CD8-positive, alpha-beta memory T cell (primary cell): Measurements from ENCODE around the gene CTNNA3. TPM values are rescaled to one million over a fixed set of nuclear protein-coding genes. Genes with fewer than 3 reads are reported as not detected.

Experiments used
- CTCF ChIA-PET: fragments of 350-600 bp; sonication (Branson Sonifier 250); formaldehyde crosslinking; loops from one replicate; lab custom pipeline; 2021; ENCODE audit warnings: antibody characterized with exemption; lab: Charles Lee
- POLR2A ChIA-PET: fragments of 350-600 bp; sonication (Branson Sonifier 250); formaldehyde crosslinking; loops from one replicate; lab custom pipeline; 2021; ENCODE audit warnings: antibody characterized with exemption; lab: Charles Lee
- DNase-seq, 5 donors: peaks; one replicate each; pipeline versions ENCODE4 v3.0.0 to v3.0.0-alpha.2; 2020 to 2022; ENCODE audit warnings: mixed read lengths in 1 of 5
- H3K27ac ChIP-seq: one replicate; pipeline ENCODE4 v1.7.0; 2013; ENCODE audit warnings: low read depth, mild to moderate bottlenecking, low read length, moderate library complexity
- H3K27me3 ChIP-seq: 2 replicates; pipeline ENCODE4 v1.7.0; 2013; ENCODE audit warnings: low read length, mild to moderate bottlenecking; ENCODE audit not compliant: insufficient read depth, poor library complexity, severe bottlenecking
- H3K36me3 ChIP-seq: 2 replicates; pipeline ENCODE4 v1.7.0; 2013; ENCODE audit warnings: mild to moderate bottlenecking, low read length, moderate library complexity; ENCODE audit not compliant: insufficient read depth
- H3K4me1 ChIP-seq: 2 replicates; pipeline ENCODE4 v1.7.0; 2013; ENCODE audit warnings: mild to moderate bottlenecking, low read length, moderate library complexity; ENCODE audit not compliant: insufficient read depth
- H3K4me3 ChIP-seq: 2 replicates; pipeline ENCODE4 v1.7.0; 2013; ENCODE audit warnings: mild to moderate bottlenecking, low read length
- H3K9me3 ChIP-seq: 2 replicates; pipeline ENCODE4 v1.7.0; 2013; ENCODE audit warnings: mild to moderate bottlenecking, low read length
- H3K27ac Mint-ChIP-seq, 8 donors: one replicate each; pipeline ENCODE4 v1.8.0; 2020 to 2021; ENCODE audit warnings: mixed read lengths in 8 of 8, mild to moderate bottlenecking in 6 of 8, inconsistent platforms in 3 of 8, moderate library complexity in 3 of 8
- H3K27me3 Mint-ChIP-seq, 2 donors: one replicate each; pipeline ENCODE4 v1.8.0; 2020 to 2021; ENCODE audit warnings: mixed read lengths in 2 of 2, mild to moderate bottlenecking in 1 of 2, moderate library complexity in 1 of 2
- H3K36me3 Mint-ChIP-seq, 3 donors: one replicate each; pipeline ENCODE4 v1.8.0; 2020 to 2021; ENCODE audit warnings: mixed read lengths in 3 of 3, inconsistent platforms in 1 of 3, mild to moderate bottlenecking in 1 of 3
- H3K4me1 Mint-ChIP-seq, 3 donors: one replicate each; pipeline ENCODE4 v1.8.0; 2020 to 2021; ENCODE audit warnings: mixed read lengths in 3 of 3, inconsistent platforms in 1 of 3, mild to moderate bottlenecking in 1 of 3
- H3K4me3 Mint-ChIP-seq, 7 donors: one replicate each; pipeline ENCODE4 v1.8.0; 2020 to 2021; ENCODE audit warnings: mixed read lengths in 7 of 7, mild to moderate bottlenecking in 6 of 7, moderate library complexity in 4 of 7, inconsistent platforms in 2 of 7
- H3K9me3 Mint-ChIP-seq, 5 donors: one replicate each; pipeline ENCODE4 v1.8.0; 2020 to 2022; ENCODE audit warnings: mixed read lengths in 5 of 5, mild to moderate bottlenecking in 3 of 5, moderate library complexity in 2 of 5, inconsistent platforms in 1 of 5
- polyA plus RNA-seq: library from polyadenylated mRNA; unstranded; fragments of 300-500 nt; fragmentation: Illumina TruSeq; gene quantifications from one replicate; pipeline ENCODE4 v1.2.3, GENCODE V29; 2021
- total RNA-seq, 2 experiments: library from RNA; stranded (reverse); gene quantifications; one replicate each; pipeline ENCODE4 v1.2.3, GENCODE V29; 2021

Gene CTNNA3
- total and polyA plus RNA-seq, 3 experiments from 2014 or later = 0.92 TPM; not detected in 2

- H3K27me3 ChIP-seq = no peaks in the 10 kb centered on the region
- no peak overlapping the region for H3K4me3 ChIP-seq
- POLR2A ChIA-PET = no interaction called here
- Mint-ChIP-seq H3K4me3 (no peak overlapping the region), H3K27me3 (no peaks in the 10 kb centered on the region), H3K4me1 (no peaks in the 10 kb centered on the region), H3K36me3 (no peaks in the 10 kb centered on the region), H3K9me3 (peaks cover 1 to 28% (median 19%) of the 10 kb centered on the region in 5 donors), H3K27ac (no peak overlapping the region)
- H3K9me3 ChIP-seq = no peaks in the 10 kb centered on the region
- no peak overlapping the region for H3K27ac ChIP-seq
- H3K4me1 ChIP-seq = no peaks in the 10 kb centered on the region
- H3K36me3 ChIP-seq = no peaks in the 10 kb centered on the region
- CTCF ChIA-PET = no interaction called here
- DNase-seq = no peak
These were observed 1654.2 kb downstream of the CTNNA3 start for GRCh38 chr10:66041771-66042170.

- no peaks in the 10 kb centered on the region for H3K27me3 Mint-ChIP-seq
These were observed 1657.4 kb downstream of the CTNNA3 start for GRCh38 chr10:66038623-66039022.

GRCh38 chr10:66026321-66026720 is 1669.7 kb downstream of the CTNNA3 start:
- Mint-ChIP-seq H3K27me3 (no peaks in the 10 kb centered on the region), H3K36me3 (no peaks in the 10 kb centered on the region), H3K9me3 (peaks cover 0 to 32% (median 8%) of the 10 kb centered on the region in 5 donors), H3K4me1 (no peaks in the 10 kb centered on the region), H3K27ac (no peak overlapping the region), H3K4me3 (no peak overlapping the region)
- Histone ChIP-seq H3K4me3 (no peak overlapping the region), H3K36me3 (no peaks in the 10 kb centered on the region), H3K4me1 (no peaks in the 10 kb centered on the region), H3K9me3 (no peaks in the 10 kb centered on the region), H3K27me3 (no peaks in the 10 kb centered on the region), H3K27ac (no peak overlapping the region)
- POLR2A ChIA-PET = no interaction called here
- CTCF ChIA-PET = no interaction called here
- DNase-seq = no peak

More at GRCh38 chr10:66038623-66039022, 1657.4 kb downstream of the CTNNA3 start:
- Histone ChIP-seq H3K36me3 (no peaks in the 10 kb centered on the region), H3K4me1 (no peaks in the 10 kb centered on the region), H3K9me3 (no peaks in the 10 kb centered on the region), H3K4me3 (no peak overlapping the region), H3K27ac (no peak overlapping the region), H3K27me3 (no peaks in the 10 kb centered on the region)
- Mint-ChIP-seq H3K27ac (no peak overlapping the region), H3K4me1 (no peaks in the 10 kb centered on the region), H3K9me3 (peaks cover 1 to 21% (median 11%) of the 10 kb centered on the region in 5 donors), H3K36me3 (no peaks in the 10 kb centered on the region), H3K4me3 (no peak overlapping the region)
- CTCF ChIA-PET = no interaction called here
- DNase-seq = no peak
- POLR2A ChIA-PET = no interaction called here

GRCh38 chr10:66025186-66025585 is 1670.8 kb downstream of the CTNNA3 start:
- Mint-ChIP-seq H3K4me3 (no peak overlapping the region), H3K36me3 (no peaks in the 10 kb centered on the region), H3K27ac (no peak overlapping the region), H3K27me3 (no peaks in the 10 kb centered on the region), H3K4me1 (no peaks in the 10 kb centered on the region), H3K9me3 (peaks cover 0 to 28% (median 8%) of the 10 kb centered on the region in 5 donors)
- no peaks in the 10 kb centered on the region for H3K9me3 ChIP-seq
- DNase-seq = no peak
- ChIA-PET CTCF (no interaction called here), POLR2A (no interaction called here)
- no peak overlapping the region for H3K27ac ChIP-seq
- no peaks in the 10 kb centered on the region for H3K36me3 ChIP-seq
- no peak overlapping the region for H3K4me3 ChIP-seq
- H3K27me3 ChIP-seq = no peaks in the 10 kb centered on the region
- no peaks in the 10 kb centered on the region for H3K4me1 ChIP-seq

DNA sequence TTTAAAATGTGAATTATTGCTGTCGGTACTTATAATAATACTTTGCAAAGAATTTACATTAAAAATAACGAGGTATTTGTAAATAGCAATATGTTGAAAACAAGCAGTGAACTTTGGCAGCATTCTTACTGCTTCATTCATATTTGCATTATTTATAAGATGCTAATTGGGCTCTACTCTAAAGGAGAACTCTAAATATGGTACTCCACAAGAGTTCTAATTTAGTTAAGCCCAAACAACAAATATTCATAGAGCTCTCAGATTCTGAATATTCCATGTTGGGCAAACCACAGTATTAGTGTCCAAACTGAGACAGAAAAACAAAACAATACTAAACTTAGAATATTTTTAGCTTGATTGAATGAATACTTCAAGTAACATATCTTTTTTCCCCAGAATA is 1674.6 kb downstream of the CTNNA3 start:
- CTCF ChIA-PET = no interaction called here

GRCh38 chr10:66008221-66008620 is 1687.8 kb downstream of the CTNNA3 start:
- Histone ChIP-seq H3K36me3 (no peaks in the 10 kb centered on the region), H3K9me3 (no peaks in the 10 kb centered on the region), H3K27ac (no peak overlapping the region), H3K27me3 (no peaks in the 10 kb centered on the region), H3K4me1 (no peaks in the 10 kb centered on the region), H3K4me3 (no peak overlapping the region)
- no peaks in the 10 kb centered on the region for H3K27me3 Mint-ChIP-seq
- no peaks in the 10 kb centered on the region for H3K36me3 Mint-ChIP-seq
- CTCF ChIA-PET = no interaction called here
- peaks cover 0 to 20% (median 8%) of the 10 kb centered on the region in 5 donors for H3K9me3 Mint-ChIP-seq
- no peak overlapping the region for H3K4me3 Mint-ChIP-seq
- H3K27ac Mint-ChIP-seq = no peak overlapping the region
- POLR2A ChIA-PET = no interaction called here
- no peak for DNase-seq
- no peaks in the 10 kb centered on the region for H3K4me1 Mint-ChIP-seq

More for the DNA sequence above, 1674.6 kb downstream of the CTNNA3 start:
- H3K36me3 Mint-ChIP-seq = no peaks in the 10 kb centered on the region
- Histone ChIP-seq H3K9me3 (no peaks in the 10 kb centered on the region), H3K4me3 (no peak overlapping the region), H3K27ac (no peak overlapping the region), H3K4me1 (no peaks in the 10 kb centered on the region), H3K27me3 (no peaks in the 10 kb centered on the region), H3K36me3 (no peaks in the 10 kb centered on the region)
- H3K27me3 Mint-ChIP-seq = no peaks in the 10 kb centered on the region
- H3K4me1 Mint-ChIP-seq = no peaks in the 10 kb centered on the region
- H3K9me3 Mint-ChIP-seq = peaks cover 0 to 18% (median 15%) of the 10 kb centered on the region in 5 donors
- POLR2A ChIA-PET = no interaction called here
- no peak overlapping the region for H3K4me3 Mint-ChIP-seq
- DNase-seq = no peak
- no peak overlapping the region for H3K27ac Mint-ChIP-seq

- POLR2A ChIA-PET = no interaction called here
- CTCF ChIA-PET = no interaction called here
- Mint-ChIP-seq H3K4me3 (no peak overlapping the region), H3K9me3 (peaks cover 0 to 27% (median 8%) of the 10 kb centered on the region in 5 donors), H3K27me3 (no peaks in the 10 kb centered on the region), H3K36me3 (no peaks in the 10 kb centered on the region), H3K27ac (no peak overlapping the region), H3K4me1 (no peaks in the 10 kb centered on the region)
- no peak overlapping the region for H3K4me3 ChIP-seq
- no peak overlapping the region for H3K27ac ChIP-seq
- H3K4me1 ChIP-seq = no peaks in the 10 kb centered on the region
- H3K27me3 ChIP-seq = no peaks in the 10 kb centered on the region
- H3K36me3 ChIP-seq = no peaks in the 10 kb centered on the region
- no peak for DNase-seq
- no peaks in the 10 kb centered on the region for H3K9me3 ChIP-seq
These were observed 1689.6 kb downstream of the CTNNA3 start for GRCh38 chr10:66006411-66006810.

- Mint-ChIP-seq H3K27ac (no peak overlapping the region), H3K4me1 (no peaks in the 10 kb centered on the region), H3K36me3 (no peaks in the 10 kb centered on the region), H3K9me3 (peaks cover 6 to 60% (median 19%) of the 10 kb centered on the region in 5 donors), H3K4me3 (no peak overlapping the region), H3K27me3 (no peaks in the 10 kb centered on the region)
- H3K36me3 ChIP-seq = no peaks in the 10 kb centered on the region
- H3K4me1 ChIP-seq = no peaks in the 10 kb centered on the region
- H3K9me3 ChIP-seq = no peaks in the 10 kb centered on the region
- no peak for DNase-seq
- no peak overlapping the region for H3K4me3 ChIP-seq
- CTCF ChIA-PET = no interaction called here
- no peaks in the 10 kb centered on the region for H3K27me3 ChIP-seq
- POLR2A ChIA-PET = no interaction called here
- H3K27ac ChIP-seq = no peak overlapping the region
These were observed 1702.5 kb downstream of the CTNNA3 start for GRCh38 chr10:65993451-65993850.

- H3K36me3 Mint-ChIP-seq = no peaks in the 10 kb centered on the region
- no peak overlapping the region for H3K4me3 Mint-ChIP-seq
- Histone ChIP-seq H3K27ac (no peak overlapping the region), H3K9me3 (no peaks in the 10 kb centered on the region), H3K36me3 (no peaks in the 10 kb centered on the region), H3K4me1 (no peaks in the 10 kb centered on the region), H3K27me3 (no peaks in the 10 kb centered on the region), H3K4me3 (no peak overlapping the region)
- no peaks in the 10 kb centered on the region for H3K4me1 Mint-ChIP-seq
- H3K9me3 Mint-ChIP-seq = peaks cover 4 to 25% (median 14%) of the 10 kb centered on the region in 5 donors
- CTCF ChIA-PET = no interaction called here
- DNase-seq = no peak
- no peaks in the 10 kb centered on the region for H3K27me3 Mint-ChIP-seq
- POLR2A ChIA-PET = no interaction called here
- no peak overlapping the region for H3K27ac Mint-ChIP-seq
These were observed 1727.1 kb downstream of the CTNNA3 start for GRCh38 chr10:65968871-65969270.
